Sigmoid colon (tissue), 4 donors: Measurements from ENCODE around the gene HOXA10.

Experiments
- POLR2AphosphoS5 ChIP-seq, 4 donors: sonication (generic); formaldehyde crosslinking; IDR thresholded peaks; one replicate each; pipeline ENCODE4 v1.6.1; 2017; ENCODE audit warnings: antibody characterized with exemption in 4 of 4
- TF ChIP-seq, protein P1 (sequence below), 4 experiments: fragments of 450-650 bp in 3 of 4; fragments of 200-600 bp in 1 of 4; IDR thresholded peaks; one replicate each; pipeline ENCODE4 v1.5.1; 2016 to 2019; ENCODE audit warnings: antibody characterized with exemption in 4 of 4, mild to moderate bottlenecking in 3 of 4, moderate library complexity in 2 of 4

DNA sequence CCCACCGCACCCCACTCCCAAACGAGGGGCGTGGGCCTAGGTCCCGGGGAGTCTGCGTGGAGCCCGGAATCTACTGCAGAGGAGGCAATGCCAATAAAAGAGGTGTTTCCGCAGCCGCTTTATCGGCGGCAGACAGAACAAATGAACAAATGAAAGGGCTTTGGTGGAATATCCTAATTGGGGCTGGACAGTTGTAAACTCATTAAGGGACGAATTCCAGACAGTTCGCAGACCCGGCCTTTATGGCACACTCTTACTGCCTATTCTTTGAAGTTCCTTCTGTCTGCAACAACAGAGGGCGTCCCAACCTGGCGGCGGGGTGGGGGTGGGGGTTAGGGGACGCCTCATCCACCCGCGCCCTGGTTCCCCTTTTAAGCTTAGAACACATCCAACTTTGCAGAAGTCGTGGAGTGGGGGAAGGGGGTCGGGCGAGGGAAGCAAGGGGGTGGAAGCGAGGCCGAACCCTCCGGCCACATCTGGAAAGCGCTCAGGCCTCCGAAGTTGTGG is 12.9 kb downstream of the HOXA10 start:
- TF ChIP-seq, protein P1, sequence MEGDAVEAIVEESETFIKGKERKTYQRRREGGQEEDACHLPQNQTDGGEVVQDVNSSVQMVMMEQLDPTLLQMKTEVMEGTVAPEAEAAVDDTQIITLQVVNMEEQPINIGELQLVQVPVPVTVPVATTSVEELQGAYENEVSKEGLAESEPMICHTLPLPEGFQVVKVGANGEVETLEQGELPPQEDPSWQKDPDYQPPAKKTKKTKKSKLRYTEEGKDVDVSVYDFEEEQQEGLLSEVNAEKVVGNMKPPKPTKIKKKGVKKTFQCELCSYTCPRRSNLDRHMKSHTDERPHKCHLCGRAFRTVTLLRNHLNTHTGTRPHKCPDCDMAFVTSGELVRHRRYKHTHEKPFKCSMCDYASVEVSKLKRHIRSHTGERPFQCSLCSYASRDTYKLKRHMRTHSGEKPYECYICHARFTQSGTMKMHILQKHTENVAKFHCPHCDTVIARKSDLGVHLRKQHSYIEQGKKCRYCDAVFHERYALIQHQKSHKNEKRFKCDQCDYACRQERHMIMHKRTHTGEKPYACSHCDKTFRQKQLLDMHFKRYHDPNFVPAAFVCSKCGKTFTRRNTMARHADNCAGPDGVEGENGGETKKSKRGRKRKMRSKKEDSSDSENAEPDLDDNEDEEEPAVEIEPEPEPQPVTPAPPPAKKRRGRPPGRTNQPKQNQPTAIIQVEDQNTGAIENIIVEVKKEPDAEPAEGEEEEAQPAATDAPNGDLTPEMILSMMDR (IDR thresholded peaks at IDR 0.05), result peak in 1 of 4 experiments; percentile 38
- TF ChIP-seq POLR2AphosphoS5 (IDR thresholded peaks at IDR 0.05), result no peak
